HG02759 (cell line): ENCODE data around the gene LRRN2.
"Not testable (repeated sequence)": the region's sequence is repeated elsewhere in the genome, so short reads cannot be mapped to it uniquely, and the experiment has no call there.

ENCODE experiments used
- ATAC-seq: cut with Tn5 transposase; IDR thresholded peaks from one replicate; pipeline ENCODE4 v1.9.1; 2021; ENCODE audit warnings: mild to moderate bottlenecking, moderate library complexity; ENCODE audit not compliant: unreplicated experiment

The LRRN2 gene

DNA sequence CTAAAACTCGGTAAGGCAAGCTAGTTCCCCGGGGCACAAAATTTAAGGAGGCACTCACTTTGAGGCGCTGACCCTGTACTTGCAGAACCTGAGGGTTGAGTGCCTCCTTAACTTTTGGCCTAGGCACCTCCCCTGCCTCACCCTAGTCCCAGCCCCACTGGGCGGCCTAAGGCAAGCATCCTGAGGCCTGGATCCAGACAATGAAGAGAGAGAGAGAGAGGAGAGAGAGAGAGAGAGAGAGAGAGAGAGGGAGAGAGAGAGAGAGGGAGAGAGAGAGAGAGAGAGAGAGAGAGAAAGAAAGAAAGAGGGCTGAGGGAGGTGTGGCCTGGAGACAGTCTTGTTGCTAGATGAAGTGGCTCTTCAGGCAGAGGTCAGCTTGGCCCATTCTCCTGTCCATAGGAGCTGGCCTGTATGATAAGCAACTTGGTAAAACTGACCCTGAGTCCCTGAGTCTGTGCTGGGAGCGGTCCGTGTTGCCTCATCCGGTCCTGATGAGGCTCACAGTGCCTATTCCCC, 7.4 kb upstream of the LRRN2 start:
- no peak for ATAC-seq

DNA sequence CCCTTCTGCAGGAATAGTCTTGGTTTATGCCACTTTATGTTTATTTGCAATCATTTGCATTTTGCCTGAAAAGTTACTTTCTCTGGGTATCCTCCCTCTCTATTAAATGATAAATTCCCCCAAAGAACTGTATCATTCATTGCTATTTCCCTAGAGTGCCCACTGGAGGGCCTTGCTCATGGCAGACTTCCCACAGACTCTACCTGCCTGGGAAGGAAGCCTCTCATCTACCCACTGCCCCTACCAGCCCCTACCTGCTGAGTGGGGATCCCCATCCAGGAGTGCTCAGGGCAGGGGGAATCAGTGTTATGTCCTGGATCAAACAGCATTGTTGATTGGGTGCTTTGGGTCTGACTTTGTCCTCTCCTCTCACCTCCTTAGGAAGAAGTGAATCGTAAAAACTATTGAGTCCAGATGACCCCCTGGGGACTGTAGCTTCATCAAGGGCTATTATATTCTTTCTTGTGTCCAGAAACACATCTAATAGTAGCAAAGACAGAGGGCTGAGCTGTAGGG, 6.8 kb upstream of the LRRN2 start:
- ATAC-seq = no peak

- not testable (repeated sequence) for ATAC-seq
These were observed 5.8 kb upstream of the LRRN2 start for GRCh38 chr1:204691328-204691730.

- ATAC-seq = no peak
These were observed 3.2 kb upstream of the LRRN2 start for GRCh38 chr1:204688776-204689175.

DNA sequence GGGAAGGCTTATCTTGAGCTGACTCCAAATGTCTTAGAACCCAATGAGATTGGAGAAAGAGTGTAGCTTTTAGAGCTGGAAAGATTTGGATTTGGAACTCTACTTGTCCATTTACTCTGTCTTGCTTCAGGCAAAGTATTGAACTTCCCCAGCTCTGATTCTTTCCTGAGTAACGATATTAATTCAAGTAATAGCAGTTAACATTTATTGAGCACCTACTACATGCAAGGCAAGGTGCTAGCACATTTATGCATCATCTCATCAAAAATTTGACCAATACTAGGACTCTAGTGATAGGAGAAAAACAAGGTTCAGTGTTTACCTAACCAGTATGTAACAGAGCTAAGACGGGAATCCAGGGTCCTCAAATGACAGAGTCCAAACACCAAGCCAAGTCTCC, 2.5 kb upstream of the LRRN2 start:
- no peak for ATAC-seq

DNA sequence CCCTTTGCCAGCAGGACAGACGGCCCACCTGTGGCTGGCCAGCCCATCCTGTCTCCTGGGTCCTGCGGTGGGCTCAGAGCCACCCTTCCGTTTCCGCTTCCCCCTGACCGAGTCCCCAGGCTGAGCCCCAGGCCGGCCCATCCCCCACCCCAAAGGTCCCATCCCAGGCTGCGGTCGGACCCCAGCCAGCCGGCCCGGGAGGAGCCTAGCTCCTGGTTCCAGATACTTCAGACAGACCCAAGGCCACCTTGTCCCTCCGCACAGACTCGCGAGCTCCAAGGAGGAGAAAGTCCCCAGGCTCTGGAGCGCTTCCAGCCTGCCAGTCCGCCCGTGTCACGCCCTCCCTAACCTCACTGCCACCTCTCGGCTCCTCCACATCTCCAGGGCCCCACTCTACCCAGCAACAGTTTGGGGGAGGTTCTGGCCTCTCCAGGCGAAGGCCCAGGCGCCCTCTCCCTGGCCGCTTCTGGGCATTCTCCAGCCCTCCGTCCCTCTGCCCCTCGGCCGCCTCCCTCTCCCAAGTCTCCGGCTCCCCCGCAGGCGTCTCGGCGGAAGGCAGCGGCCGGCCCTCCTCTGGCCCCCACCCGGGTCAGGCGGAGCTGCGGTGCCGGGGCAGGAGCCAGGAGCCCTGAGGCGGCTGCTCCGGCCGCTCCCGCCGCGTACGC, 835 bp downstream of the LRRN2 start:
- ATAC-seq = no peak

GRCh38 chr1:204684206-204684570, 1.4 kb downstream of the LRRN2 start:
- no peak for ATAC-seq

- ATAC-seq = no peak
These were observed 2.0 kb downstream of the LRRN2 start for GRCh38 chr1:204683284-204684205.

DNA sequence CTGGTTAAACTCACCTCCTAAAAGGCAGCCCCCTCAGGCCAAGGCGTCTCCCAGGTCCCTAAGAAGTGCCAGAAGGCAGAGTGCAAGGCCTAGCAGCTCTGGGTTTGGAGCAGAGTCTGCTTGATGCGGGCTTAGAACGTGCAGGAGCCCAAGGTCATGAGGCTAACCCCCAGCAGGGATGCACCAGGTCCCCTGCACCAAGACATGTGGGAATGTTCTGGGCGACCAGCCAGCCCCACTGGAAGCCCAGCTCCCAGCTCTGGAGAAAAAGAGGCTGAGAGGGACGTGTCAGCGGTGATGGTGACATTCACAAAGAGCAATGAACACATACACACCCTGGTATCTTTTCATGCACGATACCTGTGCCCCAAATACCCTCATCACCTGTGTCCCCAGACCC, 5.1 kb downstream of the LRRN2 start:
- no peak for ATAC-seq

DNA sequence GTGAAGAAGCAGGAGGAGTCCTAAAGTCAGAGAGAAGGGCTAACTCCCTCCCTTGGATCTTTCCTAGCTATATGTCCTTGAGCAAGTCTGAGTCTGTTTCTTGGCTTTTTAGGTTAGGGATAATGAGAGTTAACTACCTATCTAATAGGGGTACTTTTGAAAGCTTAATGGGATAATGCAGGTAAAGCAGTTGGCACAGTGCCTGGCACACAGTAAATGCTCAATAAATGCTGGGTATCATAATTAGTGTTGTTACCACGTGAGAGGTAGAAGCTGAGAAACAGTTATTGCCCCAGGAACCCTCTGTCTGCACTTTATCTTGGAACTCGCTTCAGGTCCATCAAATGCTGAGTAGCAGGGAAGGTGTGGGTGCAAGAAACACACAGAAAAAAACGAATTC, 5.5 kb downstream of the LRRN2 start:
- ATAC-seq = no peak

DNA sequence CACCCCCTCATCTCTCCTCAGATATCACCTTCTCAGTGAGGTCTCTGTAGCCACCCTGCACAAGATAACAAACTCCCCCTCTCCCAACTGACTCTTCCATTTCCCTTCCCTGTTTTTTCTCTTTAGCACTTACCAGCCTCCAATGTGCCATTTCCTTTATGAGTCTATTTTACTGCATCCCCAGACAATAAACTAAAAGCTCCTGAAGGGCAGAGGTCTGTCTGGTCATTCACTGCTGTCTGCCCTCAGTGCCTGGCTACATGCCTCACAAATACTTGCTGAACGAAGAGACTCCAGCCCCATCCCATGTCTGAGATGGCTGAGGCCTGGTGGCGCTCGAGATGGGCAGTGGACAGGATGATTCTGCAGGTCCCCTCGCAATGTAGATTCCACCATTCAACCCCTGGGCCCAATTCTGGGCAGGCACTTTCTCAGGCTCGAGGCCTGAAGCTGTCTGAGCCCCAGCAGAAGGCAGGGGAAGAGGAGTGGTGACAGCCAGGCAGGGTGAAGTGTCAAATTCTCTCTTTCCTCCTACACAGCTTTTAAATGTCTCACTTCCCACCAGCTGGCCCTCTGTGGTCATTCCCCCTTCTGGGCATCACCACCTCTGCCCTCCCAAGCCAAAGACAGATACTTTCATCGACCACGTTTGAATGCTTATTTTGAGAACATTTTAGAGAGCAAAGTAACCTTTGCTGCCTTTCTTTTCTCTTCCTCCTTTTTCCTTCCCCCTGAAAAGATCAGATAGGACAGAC, 6.6 kb downstream of the LRRN2 start:
- no peak for ATAC-seq

DNA sequence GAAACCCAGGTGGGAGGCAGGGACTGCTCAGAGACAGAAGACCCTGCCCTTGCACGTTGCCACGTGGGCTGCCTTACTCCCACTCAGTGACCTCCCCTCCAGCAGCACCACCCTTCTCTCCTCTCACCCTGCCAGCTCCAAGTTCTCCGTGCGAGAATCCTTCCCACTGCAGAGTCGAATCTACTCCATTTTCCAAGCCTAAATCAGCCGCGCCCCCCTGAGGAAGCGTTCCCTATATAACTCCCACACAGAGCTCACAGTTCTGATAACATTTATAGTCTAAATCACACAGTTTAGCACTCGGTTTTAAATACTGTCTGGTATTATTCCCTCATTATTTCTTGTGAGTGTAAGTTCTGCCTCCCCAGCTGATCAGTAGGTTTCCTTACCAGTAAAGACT, 7.7 kb downstream of the LRRN2 start:
- no peak for ATAC-seq

- ATAC-seq = no peak
These were observed 9.5 kb downstream of the LRRN2 start for GRCh38 chr1:204676043-204676442.

- ATAC-seq = no peak
These were observed 11.5 kb downstream of the LRRN2 start for GRCh38 chr1:204673909-204674649.

GRCh38 chr1:204673209-204673608, 12.3 kb downstream of the LRRN2 start:
- ATAC-seq = no peak

- no peak for ATAC-seq
These were observed 12.9 kb downstream of the LRRN2 start for GRCh38 chr1:204672482-204673121.

- no peak for ATAC-seq
These were observed 13.5 kb downstream of the LRRN2 start for GRCh38 chr1:204672069-204672468.

DNA sequence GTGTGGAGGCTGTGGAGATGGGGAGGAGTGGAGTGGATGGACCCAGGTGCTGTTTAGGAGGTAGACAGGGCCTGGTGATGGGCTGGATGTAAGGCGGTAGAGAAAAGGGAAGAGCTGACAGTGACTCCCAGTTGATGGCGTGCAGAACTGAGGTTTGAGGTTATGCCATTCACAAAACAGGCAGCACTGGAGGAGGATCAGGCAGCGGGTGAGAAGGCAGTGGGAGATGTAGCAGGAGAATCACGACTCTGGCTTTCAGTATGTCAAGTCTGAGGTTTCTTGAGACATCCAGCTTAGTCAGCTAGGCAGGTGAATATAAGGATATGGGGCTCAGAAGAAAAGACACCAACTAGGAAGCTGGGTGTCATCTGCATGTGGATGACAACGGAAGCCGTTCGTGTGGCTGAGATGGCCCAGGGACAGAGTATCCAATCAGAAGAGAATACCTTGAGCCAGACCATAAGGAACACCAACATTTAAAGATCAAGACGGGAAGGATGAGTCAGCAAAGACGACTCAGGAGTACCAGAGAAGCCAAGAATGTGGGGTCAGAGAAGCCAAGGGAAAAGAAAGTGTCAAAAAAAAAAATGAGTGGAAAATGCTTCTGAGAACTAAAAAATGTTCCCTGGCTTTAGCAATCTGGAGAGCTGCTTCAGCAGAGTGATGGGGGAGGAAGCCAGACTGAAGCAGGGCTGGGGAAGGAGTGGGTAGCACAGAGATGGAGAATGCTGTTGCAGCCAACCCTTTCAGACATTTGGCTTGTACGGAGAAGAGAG, 15.2 kb downstream of the LRRN2 start:
- ATAC-seq = no peak

- ATAC-seq = no peak
These were observed 16.0 kb downstream of the LRRN2 start for GRCh38 chr1:204669579-204669978.

DNA sequence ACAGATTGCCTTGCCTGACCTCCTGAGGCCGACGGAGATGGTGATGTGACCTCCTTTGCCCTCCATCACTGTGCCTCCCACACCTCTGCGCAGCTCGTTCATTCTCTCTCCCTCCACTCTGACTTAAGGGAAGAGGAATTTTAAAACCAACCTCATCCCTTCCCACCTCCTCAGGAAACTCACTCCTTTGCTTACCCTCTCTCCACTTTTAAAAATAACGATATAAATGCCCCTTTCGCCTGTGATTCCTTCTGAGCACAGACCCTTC, 21.2 kb downstream of the LRRN2 start:
- no peak for ATAC-seq
